Measurements from ENCODE around the gene HAAO. TPM values are rescaled to one million over a fixed set of nuclear protein-coding genes. Genes with fewer than 3 reads are reported as not detected.
A peak's percentile ranks its signal among the peaks of the same experiment; 100 is the strongest.

HAAO gene
- total RNA-seq = 1 to 10 TPM; 1.4 to 2.6 TPM

DNA sequence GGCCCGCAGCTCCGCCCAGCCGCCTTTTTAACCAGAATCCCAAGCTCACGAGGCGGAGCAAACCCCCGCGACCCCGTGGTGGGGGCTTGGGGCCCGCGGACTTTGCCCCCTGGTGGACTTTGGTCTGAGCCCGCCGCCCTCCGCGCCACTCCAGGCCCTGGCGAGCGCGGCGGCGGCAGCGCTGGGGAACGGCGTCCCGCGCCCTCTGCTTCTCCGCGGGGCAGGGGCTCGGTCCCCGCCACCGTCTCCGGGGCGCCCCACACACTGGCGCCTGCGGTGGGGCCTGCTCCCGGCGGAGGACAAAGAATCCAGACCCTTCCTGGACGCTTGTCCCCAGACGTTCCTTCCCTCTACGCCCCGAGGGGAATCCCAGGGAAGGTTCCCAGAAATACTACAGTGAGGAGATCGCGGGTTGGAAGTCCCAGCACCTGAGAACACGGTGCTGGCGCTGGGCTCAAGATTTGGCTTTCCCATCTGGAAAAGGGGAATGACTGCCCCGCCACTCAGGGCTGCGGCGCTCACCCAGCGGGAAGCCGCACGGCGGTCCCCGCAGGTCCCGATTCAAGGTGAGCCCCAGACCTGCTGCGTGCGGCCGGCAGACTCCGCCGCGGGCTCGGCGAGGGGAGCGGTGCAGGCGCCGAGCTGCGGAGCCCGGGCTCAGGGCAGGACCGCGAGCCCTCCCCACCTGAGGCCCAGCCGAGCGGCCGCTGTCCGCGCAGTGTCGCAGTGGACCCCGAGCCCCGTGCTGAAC is at the start of gene HAAO:
Gene HAAO, minus strand, starts transcription at position 1 of the 751 bp plus-strand sequence. CDS start 47 bp downstream, outside the sequence.
- H3K27me3 ChIP-seq = no peaks in the 10 kb centered on the region
- H3K36me3 ChIP-seq = no peaks in the 10 kb centered on the region
- DNase-seq (ENCODE audit: low spot score) = no peak
- peak within 1 kb of the TSS; percentile 77 to 80 for H3K27ac ChIP-seq
- peaks cover 0 to 25% of the 10 kb centered on the region in 2 donors for H3K4me1 ChIP-seq
- H3K4me3 ChIP-seq = peak within 1 kb of the TSS; percentile 38 to 59
- no peaks in the 10 kb centered on the region for H3K9me3 ChIP-seq
- TF ChIP-seq, protein P1, sequence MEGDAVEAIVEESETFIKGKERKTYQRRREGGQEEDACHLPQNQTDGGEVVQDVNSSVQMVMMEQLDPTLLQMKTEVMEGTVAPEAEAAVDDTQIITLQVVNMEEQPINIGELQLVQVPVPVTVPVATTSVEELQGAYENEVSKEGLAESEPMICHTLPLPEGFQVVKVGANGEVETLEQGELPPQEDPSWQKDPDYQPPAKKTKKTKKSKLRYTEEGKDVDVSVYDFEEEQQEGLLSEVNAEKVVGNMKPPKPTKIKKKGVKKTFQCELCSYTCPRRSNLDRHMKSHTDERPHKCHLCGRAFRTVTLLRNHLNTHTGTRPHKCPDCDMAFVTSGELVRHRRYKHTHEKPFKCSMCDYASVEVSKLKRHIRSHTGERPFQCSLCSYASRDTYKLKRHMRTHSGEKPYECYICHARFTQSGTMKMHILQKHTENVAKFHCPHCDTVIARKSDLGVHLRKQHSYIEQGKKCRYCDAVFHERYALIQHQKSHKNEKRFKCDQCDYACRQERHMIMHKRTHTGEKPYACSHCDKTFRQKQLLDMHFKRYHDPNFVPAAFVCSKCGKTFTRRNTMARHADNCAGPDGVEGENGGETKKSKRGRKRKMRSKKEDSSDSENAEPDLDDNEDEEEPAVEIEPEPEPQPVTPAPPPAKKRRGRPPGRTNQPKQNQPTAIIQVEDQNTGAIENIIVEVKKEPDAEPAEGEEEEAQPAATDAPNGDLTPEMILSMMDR (IDR thresholded peaks at IDR 0.05) = peak in 1 of 2 donors; percentile 54

DNA sequence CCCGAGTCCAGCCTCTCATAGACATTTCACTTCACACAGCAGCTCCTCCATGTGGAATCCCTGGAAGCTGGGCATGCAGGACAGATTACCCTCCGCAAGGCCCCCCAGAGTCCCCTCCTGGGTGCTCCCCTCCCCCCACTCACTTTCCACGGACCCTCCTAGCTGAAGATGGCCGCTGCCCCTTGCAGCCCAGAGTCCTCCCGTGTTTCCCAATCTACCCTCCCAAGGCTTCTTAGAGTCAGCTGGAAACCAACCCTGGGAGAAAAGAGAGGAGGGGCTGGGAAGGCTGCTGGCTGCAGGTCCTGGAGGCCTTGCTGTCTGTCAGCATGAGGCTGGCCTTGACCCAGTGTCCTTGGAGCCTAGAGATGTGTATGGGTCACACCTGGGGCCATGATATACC is 49.0 kb upstream of the HAAO start:
- Histone ChIP-seq H3K27ac (peak overlapping the region in 1 of 2 donors; percentile 45), H3K4me1 (peaks cover 0 to 21% of the 10 kb centered on the region in 2 donors), H3K36me3 (no peaks in the 10 kb centered on the region), H3K4me3 (no peak overlapping the region), H3K27me3 (no peaks in the 10 kb centered on the region), H3K9me3 (no peaks in the 10 kb centered on the region)
- DNase-seq (ENCODE audit: low spot score) = no peak
- TF ChIP-seq, protein P1 (IDR thresholded peaks at IDR 0.05) = no peak

- H3K27me3 ChIP-seq = no peaks in the 10 kb centered on the region
- no peak overlapping the region for H3K4me3 ChIP-seq
- TF ChIP-seq, protein P1 (IDR thresholded peaks at IDR 0.05) = no peak
- peak overlapping the region in 1 of 2 donors; percentile 45 for H3K27ac ChIP-seq
- peaks cover 0 to 17% of the 10 kb centered on the region in 2 donors for H3K4me1 ChIP-seq
- no peaks in the 10 kb centered on the region for H3K9me3 ChIP-seq
- peak; percentile 57 for DNase-seq (ENCODE audit: low spot score)
- no peaks in the 10 kb centered on the region for H3K36me3 ChIP-seq
Measured at GRCh38 chr2:42840760-42841159, 48.4 kb upstream of the HAAO start.

GRCh38 chr2:42839809-42840501 is 47.6 kb upstream of the HAAO start:
- TF ChIP-seq, protein P1 (IDR thresholded peaks at IDR 0.05) = no peak
- Histone ChIP-seq H3K27me3 (no peaks in the 10 kb centered on the region), H3K27ac (peak overlapping the region in 1 of 2 donors; percentile 45), H3K36me3 (no peaks in the 10 kb centered on the region), H3K9me3 (no peaks in the 10 kb centered on the region), H3K4me1 (peaks cover 0 to 9% of the 10 kb centered on the region in 2 donors), H3K4me3 (no peak overlapping the region)
- DNase-seq (ENCODE audit: low spot score) = peak; percentile 60

GRCh38 chr2:42838133-42838532 is 45.8 kb upstream of the HAAO start:
- DNase-seq (ENCODE audit: low spot score) = peak; percentile 21
- peaks cover 0 to 9% of the 10 kb centered on the region in 2 donors for H3K4me1 ChIP-seq
- TF ChIP-seq, protein P1 (IDR thresholded peaks at IDR 0.05) = no peak
- no peak overlapping the region for H3K27ac ChIP-seq
- no peaks in the 10 kb centered on the region for H3K27me3 ChIP-seq
- H3K9me3 ChIP-seq = no peaks in the 10 kb centered on the region
- no peaks in the 10 kb centered on the region for H3K36me3 ChIP-seq
- no peak overlapping the region for H3K4me3 ChIP-seq

Data from right atrium auricular region (tissue), 2 donors.